Mucosa of rectum (tissue), 2 donors: Measurements from ENCODE around the gene TMEM88.

Source experiments
- H3K27ac ChIP-seq, 2 donors: one replicate each; pipeline ENCODE4 v1.7.0; 2013; ENCODE audit warnings: inconsistent platforms in 2 of 2, low read depth in 2 of 2, low read length in 2 of 2
- H3K27me3 ChIP-seq, 2 donors: one replicate each; pipeline ENCODE4 v1.7.0; 2013; ENCODE audit warnings: low read length in 2 of 2; ENCODE audit not compliant: control insufficient read depth in 2 of 2, insufficient read depth in 2 of 2
- H3K36me3 ChIP-seq, 2 donors: one replicate each; pipeline ENCODE4 v1.7.0; 2013; ENCODE audit warnings: low read length in 2 of 2; ENCODE audit not compliant: control insufficient read depth in 2 of 2, insufficient read depth in 2 of 2
- H3K4me1 ChIP-seq, 2 donors: one replicate each; pipeline ENCODE4 v1.7.0; 2013; ENCODE audit warnings: low read length in 2 of 2, mild to moderate bottlenecking in 1 of 2; ENCODE audit not compliant: control insufficient read depth in 2 of 2, insufficient read depth in 2 of 2
- H3K4me3 ChIP-seq, 2 donors: one replicate each; pipeline ENCODE4 v1.7.0; 2013; ENCODE audit warnings: low read length in 2 of 2
- H3K9ac ChIP-seq, 2 donors: one replicate each; pipeline ENCODE4 v1.7.0; 2013; ENCODE audit warnings: low read length in 2 of 2, low read depth in 1 of 2, mild to moderate bottlenecking in 1 of 2
- H3K9me3 ChIP-seq, 2 donors: one replicate each; pipeline ENCODE4 v1.7.0; 2013; ENCODE audit warnings: low read length in 2 of 2; ENCODE audit not compliant: control insufficient read depth in 2 of 2
- donor health status: healthy.
- donor health status: Normal muscosa, but diverticular disease.

The TMEM88 gene

DNA sequence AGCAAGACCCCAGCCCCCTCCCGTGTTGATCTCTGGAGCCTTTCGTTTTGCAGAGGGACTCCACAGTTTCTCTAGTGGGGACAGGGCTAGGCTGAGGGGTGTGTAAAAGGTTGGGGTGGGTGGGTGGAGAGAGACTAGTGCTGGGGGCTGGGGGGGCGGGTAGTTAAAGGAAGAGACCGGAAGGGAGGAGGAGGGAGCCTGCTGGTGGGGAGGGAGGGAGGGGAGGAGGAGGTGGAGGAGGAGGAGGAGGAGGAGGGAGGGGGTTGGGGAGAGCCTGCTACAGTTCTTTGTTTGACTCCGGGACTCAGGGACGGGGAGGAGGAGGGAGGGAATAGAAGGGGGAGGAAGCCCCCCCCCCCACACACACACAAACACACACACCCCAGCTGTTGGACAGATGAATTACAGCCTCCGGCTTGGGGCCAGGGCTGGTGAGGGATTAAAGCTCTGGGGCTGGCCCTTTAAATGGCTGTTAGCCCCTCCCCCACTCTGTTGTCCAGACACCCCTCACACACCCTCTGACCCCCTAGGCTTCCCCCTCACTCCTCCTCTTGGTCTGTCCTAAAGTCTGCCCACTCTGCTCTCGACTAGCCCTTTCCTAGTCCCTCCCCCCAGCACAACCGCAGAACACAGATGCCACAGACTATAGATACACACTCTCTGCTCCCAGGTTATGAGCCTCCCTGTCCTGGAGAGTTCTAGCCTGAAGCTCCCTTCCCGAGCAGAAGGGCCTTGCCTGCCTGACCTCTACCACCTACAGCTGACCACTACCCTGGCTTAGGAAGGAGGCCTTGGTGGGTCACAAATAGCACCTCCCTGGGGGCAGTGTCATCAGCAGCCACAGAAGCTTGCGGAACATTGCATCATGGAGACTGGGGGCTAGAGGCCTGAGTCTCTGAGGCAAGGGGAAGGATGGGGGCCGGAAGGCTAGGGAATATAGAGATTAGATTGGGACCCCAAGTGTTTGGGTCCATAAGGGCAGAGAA lies 16.5 kb upstream of the TMEM88 start:
- Histone ChIP-seq H3K4me3 (peak overlapping the region; percentile 91 to 94), H3K4me1 (peaks cover 58 to 69% of the 10 kb centered on the region in 2 donors), H3K27ac (peak overlapping the region; percentile 98 to 99), H3K27me3 (no peaks in the 10 kb centered on the region), H3K9ac (peak overlapping the region; percentile 96 to 97), H3K9me3 (no peaks in the 10 kb centered on the region), H3K36me3 (peaks cover 2 to 4% of the 10 kb centered on the region in 2 donors)

DNA sequence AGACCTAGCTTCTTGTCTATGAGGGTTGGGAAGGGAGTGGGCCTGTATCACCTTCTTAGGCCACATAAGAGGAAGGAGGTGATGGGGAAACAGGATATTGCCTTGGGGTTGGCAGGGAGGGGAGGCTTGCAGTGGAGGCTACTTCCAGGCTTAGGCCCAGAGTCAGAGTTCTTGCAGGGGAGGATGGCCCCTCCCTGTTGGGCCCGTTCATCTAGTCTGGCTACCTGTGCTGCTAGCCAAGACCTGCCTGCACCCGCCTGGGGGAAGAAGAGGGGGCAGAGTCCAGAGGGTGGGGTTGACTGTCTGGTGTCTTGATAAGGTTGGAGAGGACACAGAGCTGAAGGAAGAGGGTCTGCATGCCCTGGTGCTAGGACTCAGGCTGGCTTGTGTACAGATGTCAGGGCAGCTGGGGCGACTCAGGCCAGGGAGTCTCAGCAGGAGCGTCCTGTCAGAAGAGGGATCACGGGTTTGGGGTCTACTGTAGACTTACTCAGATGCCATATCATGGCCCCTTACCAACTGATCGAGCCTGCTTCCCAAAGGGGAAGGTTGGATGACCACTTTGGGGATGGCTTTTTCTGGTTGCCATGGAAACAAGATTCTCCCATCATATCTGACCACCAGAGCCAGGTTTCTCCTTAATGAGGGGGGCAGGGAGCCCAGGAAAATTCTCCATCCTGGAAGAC lies 15.5 kb upstream of the TMEM88 start:
- Histone ChIP-seq H3K4me3 (peak overlapping the region; percentile 58 to 59), H3K36me3 (peaks cover 2 to 4% of the 10 kb centered on the region in 2 donors), H3K27me3 (no peaks in the 10 kb centered on the region), H3K4me1 (peaks cover 55 to 67% of the 10 kb centered on the region in 2 donors), H3K9ac (peak overlapping the region; percentile 38 to 55), H3K27ac (peak overlapping the region; percentile 84 to 87), H3K9me3 (no peaks in the 10 kb centered on the region)

DNA sequence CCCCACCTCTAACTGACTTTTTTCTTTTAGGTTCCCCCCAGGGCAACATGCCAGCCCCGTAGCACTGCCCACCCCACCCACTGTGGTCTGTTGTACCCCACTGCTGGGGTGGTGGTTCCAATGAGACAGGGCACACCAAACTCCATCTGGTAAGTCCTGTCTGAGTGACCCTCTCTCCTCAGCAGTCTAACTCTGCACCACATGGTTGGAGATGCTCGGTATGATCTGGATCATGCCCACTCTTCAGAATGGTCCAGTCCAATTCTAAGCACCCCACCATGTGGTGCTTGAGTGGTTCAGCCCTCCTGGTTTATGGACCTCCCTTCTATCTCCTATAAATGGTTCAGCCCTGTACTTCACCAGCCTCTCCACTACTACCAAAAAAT lies 15.0 kb upstream of the TMEM88 start:
- Histone ChIP-seq H3K4me3 (peak overlapping the region in 1 of 2 donors; percentile 58), H3K9ac (peak overlapping the region in 1 of 2 donors; percentile 28)

DNA sequence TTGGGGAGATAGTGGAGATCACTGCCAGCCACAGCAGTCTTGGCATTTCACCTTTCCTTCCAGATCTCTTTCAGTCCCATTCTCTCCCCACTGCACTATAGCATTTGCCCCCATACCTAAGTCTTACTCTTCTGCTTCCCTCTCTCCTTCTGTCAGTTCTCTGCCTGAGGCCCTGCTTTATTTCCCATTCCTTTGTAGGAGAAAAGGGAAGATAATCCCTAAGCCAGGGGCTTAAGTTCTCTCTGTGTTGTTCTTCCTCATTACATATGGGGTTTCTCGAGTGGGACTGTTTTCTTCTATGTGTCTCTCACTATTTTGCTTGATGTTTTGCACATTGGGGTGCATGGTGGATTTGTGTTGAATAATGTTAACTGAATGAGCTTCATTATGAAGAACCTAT lies 14.4 kb upstream of the TMEM88 start:
- H3K4me3 ChIP-seq = no peak overlapping the region
- no peaks in the 10 kb centered on the region for H3K9me3 ChIP-seq
- peaks cover 5 to 6% of the 10 kb centered on the region in 2 donors for H3K36me3 ChIP-seq
- H3K27ac ChIP-seq = peak overlapping the region in 1 of 2 donors; percentile 100
- H3K4me1 ChIP-seq = peaks cover 58 to 72% of the 10 kb centered on the region in 2 donors
- no peaks in the 10 kb centered on the region for H3K27me3 ChIP-seq
- peak overlapping the region in 1 of 2 donors; percentile 9 for H3K9ac ChIP-seq

More for the DNA sequence above, 15.0 kb upstream of the TMEM88 start:
- no peaks in the 10 kb centered on the region for H3K9me3 ChIP-seq
- peak overlapping the region; percentile 84 to 87 for H3K27ac ChIP-seq
- H3K4me1 ChIP-seq = peaks cover 55 to 67% of the 10 kb centered on the region in 2 donors
- peaks cover 2 to 4% of the 10 kb centered on the region in 2 donors for H3K36me3 ChIP-seq
- H3K27me3 ChIP-seq = no peaks in the 10 kb centered on the region

DNA sequence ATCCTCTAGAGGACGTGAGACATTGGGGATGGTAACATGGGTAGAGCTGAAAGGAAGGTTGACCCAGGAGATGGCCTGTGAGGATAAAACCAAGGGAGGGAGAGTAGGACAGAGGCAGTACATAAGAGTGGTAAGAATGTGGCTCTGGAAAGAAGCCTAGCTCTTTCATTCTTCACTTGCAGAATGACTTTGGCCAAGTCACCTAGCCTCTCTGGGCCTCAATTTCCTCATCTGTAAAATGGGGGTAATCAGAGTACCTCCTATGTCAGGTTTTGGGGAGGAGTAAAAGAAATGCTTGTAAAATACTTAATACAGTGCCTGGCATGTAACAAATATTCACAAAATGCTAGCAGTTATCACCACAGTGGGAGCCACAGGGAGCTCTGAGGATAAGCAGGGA lies 14.0 kb upstream of the TMEM88 start:
- Histone ChIP-seq H3K4me1 (peaks cover 61 to 73% of the 10 kb centered on the region in 2 donors), H3K27me3 (no peaks in the 10 kb centered on the region), H3K36me3 (peaks cover 8 to 9% of the 10 kb centered on the region in 2 donors), H3K4me3 (peak overlapping the region; percentile 84 to 95), H3K9ac (peak overlapping the region; percentile 88 to 93), H3K27ac (peak overlapping the region; percentile 99 to 100), H3K9me3 (no peaks in the 10 kb centered on the region)

DNA sequence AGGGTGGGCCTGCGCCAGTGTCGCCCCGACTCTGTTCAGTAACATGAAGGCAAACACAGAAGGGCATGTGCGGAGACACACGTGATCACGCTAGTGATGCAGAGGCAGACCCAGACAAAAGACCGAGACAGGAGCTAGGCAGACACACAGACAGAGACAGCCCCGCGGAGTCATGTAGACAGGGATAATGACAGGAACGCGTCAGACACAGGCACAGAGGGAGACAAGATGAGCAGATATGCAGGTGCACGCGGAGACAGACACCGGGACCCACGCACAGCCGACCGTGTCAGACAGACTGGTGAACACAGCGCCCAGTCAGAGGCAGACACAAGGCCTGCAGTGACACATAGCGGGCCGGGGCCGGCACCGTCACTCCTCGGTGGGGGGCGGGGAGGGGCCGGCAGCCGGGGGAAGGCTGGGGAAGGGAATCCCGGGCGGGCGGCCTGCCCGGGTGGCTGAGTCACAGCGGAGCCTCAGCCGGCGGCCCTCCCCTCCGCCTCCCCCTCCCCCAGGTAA lies 13.4 kb upstream of the TMEM88 start:
- no peaks in the 10 kb centered on the region for H3K9me3 ChIP-seq
- H3K9ac ChIP-seq = peak overlapping the region; percentile 93 to 98
- H3K4me1 ChIP-seq = peaks cover 59 to 68% of the 10 kb centered on the region in 2 donors
- H3K4me3 ChIP-seq = peak overlapping the region; percentile 84 to 95
- H3K27me3 ChIP-seq = no peaks in the 10 kb centered on the region
- peaks cover 13 to 14% of the 10 kb centered on the region in 2 donors for H3K36me3 ChIP-seq
- H3K27ac ChIP-seq = peak overlapping the region; percentile 99 to 100

DNA sequence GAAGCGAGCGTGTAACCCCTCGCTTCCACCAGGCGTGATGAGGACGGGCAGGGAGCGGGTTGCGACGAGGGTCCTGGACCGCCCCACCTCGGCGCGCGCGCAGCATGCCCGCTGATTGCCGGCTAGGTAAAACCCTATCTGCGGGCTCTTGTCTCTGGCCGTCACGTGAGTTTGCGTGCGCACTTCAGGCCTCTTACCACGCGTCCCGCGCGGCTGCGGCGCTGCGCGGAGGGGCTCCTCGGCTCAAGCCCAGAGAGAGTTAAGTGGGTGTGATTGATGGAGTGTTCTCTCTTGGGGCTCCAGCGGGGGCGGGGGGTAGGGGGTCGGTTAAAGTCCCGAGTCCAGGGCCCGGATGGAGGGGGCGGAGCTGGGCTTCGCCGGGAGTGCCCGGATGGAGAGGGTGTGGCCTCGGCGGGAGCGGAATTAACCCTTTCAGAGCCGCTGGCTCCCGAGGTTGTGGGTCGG lies 12.9 kb upstream of the TMEM88 start:
- Histone ChIP-seq H3K4me3 (peak overlapping the region; percentile 84 to 95), H3K27me3 (no peaks in the 10 kb centered on the region), H3K9ac (peak overlapping the region; percentile 93 to 98), H3K27ac (peak overlapping the region; percentile 99 to 100), H3K9me3 (no peaks in the 10 kb centered on the region), H3K36me3 (peaks cover 15 to 18% of the 10 kb centered on the region in 2 donors), H3K4me1 (peaks cover 57 to 65% of the 10 kb centered on the region in 2 donors)

DNA sequence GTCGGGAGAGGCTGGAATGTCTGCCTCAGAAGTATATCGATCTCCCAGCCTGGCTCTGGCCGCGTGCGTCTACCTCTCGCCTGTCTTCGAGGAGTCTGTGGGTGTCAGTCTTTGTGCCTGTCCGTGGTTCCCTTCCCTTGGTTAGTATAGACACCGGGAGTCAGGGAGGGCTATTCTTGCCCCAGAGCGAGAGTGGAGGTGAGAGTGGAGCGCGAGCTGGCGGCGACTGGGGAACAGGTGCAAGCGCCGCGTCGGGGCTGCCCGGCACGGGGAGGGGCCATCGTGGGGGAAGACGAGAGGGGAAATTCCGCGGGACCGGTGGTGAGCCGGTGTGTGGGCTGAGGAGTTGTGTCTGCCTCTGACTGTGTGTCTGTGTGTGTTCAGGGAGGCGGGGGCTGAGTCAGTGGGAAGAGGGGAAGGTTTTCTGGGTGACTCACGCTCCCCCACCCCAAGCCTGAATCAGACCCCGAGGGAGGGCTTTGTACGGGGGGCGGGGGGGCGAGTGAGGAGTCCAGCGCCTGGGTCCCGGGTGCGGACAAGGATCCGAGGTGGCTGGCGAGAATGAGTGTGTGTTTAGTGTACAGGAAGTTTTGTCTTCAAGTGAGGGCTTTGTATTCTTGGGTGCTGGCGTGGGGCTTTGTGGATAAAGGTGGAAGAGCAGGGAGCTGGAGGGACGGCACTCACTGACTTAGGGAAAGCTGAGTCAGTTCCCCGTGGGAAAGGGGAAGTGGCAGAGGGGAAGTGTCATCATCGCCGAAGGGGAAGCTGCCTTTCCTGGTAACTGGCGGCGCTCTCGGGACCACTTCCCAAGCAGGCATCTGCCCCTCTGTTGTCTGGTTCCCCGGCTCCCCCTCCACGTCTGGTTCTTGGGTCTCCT lies 12.2 kb upstream of the TMEM88 start:
- Histone ChIP-seq H3K36me3 (peaks cover 18 to 20% of the 10 kb centered on the region in 2 donors), H3K9me3 (no peaks in the 10 kb centered on the region), H3K27ac (peak overlapping the region; percentile 99 to 100), H3K4me3 (peak overlapping the region; percentile 84 to 95), H3K9ac (peak overlapping the region; percentile 93 to 98), H3K27me3 (no peaks in the 10 kb centered on the region), H3K4me1 (peaks cover 50 to 58% of the 10 kb centered on the region in 2 donors)

DNA sequence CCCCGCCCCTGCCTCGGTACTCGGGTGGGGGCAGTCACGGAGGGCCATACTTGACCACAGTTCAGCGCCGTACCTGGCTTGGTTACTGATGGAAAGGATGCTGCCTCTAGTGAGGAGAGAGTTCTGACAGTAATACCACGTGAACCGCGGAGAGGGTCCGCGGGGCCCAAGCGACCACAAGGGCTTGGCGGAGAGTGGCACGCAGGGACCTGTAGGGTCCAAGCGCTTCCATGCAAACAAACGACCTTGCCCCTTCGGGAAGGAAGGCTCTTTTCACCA lies 11.7 kb upstream of the TMEM88 start:
- peaks cover 19 to 21% of the 10 kb centered on the region in 2 donors for H3K36me3 ChIP-seq
- peak overlapping the region; percentile 99 to 100 for H3K27ac ChIP-seq
- H3K27me3 ChIP-seq = no peaks in the 10 kb centered on the region
- H3K4me3 ChIP-seq = peak overlapping the region; percentile 84 to 95
- H3K9me3 ChIP-seq = no peaks in the 10 kb centered on the region
- peaks cover 47 to 55% of the 10 kb centered on the region in 2 donors for H3K4me1 ChIP-seq
- H3K9ac ChIP-seq = peak overlapping the region; percentile 93 to 98
